Aorta (tissue), 5 donors: Measurements from ENCODE around the gene PCSK6. TPM values are rescaled to one million over a fixed set of nuclear protein-coding genes. Genes with fewer than 3 reads are reported as not detected.

Experiments
- ATAC-seq: fragments of 200-7000 bp; cut with Tn5 transposase; one replicate; pipeline ENCODE4 v1.9.1; 2022; ENCODE audit warnings: moderate library complexity; ENCODE audit not compliant: low FRiP score
- DNase-seq, 2 donors: peaks; one replicate each; pipeline ENCODE4 v3.0.0-alpha.2; 2020
- H3K27ac ChIP-seq, 2 donors: one replicate each; pipeline ENCODE4 v1.5.1; 2013; ENCODE audit warnings: low read length in 2 of 2, mild to moderate bottlenecking in 2 of 2, moderate library complexity in 2 of 2, control low read depth in 1 of 2, inconsistent platforms in 1 of 2, low read depth in 1 of 2
- H3K27me3 ChIP-seq, 2 donors: one replicate each; pipeline ENCODE4 v1.6.1; 2013; ENCODE audit warnings: control low read depth in 1 of 2, low read length in 1 of 2, mild to moderate bottlenecking in 1 of 2, moderate library complexity in 1 of 2; ENCODE audit not compliant: insufficient read depth in 2 of 2, control insufficient read depth in 1 of 2
- H3K36me3 ChIP-seq, 2 donors: one replicate each; pipeline ENCODE4 v1.6.1; 2013; ENCODE audit warnings: control low read depth in 1 of 2, low read length in 1 of 2, mild to moderate bottlenecking in 1 of 2; ENCODE audit not compliant: insufficient read depth in 2 of 2, control insufficient read depth in 1 of 2
- H3K4me1 ChIP-seq, 2 donors: one replicate each; pipeline ENCODE4 v1.6.1; 2013; ENCODE audit warnings: low read length in 2 of 2, control low read depth in 1 of 2, mild to moderate bottlenecking in 1 of 2, moderate library complexity in 1 of 2; ENCODE audit not compliant: insufficient read depth in 2 of 2, control insufficient read depth in 1 of 2
- H3K4me3 ChIP-seq, 2 donors: one replicate each; pipeline ENCODE4 v1.5.1; 2013; ENCODE audit warnings: low read length in 2 of 2, control low read depth in 1 of 2, mild to moderate bottlenecking in 1 of 2
- H3K9me3 ChIP-seq: one replicate; pipeline ENCODE4 v1.6.1; 2013; ENCODE audit warnings: mild to moderate bottlenecking, low read length; ENCODE audit not compliant: control insufficient read depth
- WGBS, 2 donors: extraction: QIAGEN DNeasy Blood & Tissue Kit; methylation state at CpG; one replicate each; pipeline ENCODE4 v1.1.7; 2013; 5-methylcytosine and 5-hydroxymethylcytosine counted together
- intact Hi-C, 2 donors: fragments of 100-400 bp; cut with DNase I; formaldehyde crosslinking; loops; one replicate each; pipeline versions ENCODE4 v1.14.2 to v1.15.0; 2022
- polyA plus RNA-seq, 2 donors: library from polyadenylated mRNA; stranded (reverse); fragments of 200-250 nt; gene quantifications; one replicate each; pipeline ENCODE4 v1.2.3, GENCODE V29; 2013
- total RNA-seq, 2 donors: library from RNA; stranded (reverse); fragmentation: NEBNext Ultra II Directional; extraction: Animal tissue kit (Norgen Biotek cat#: 25700); gene quantifications; one replicate each; pipeline ENCODE4 v1.2.1, GENCODE V29; 2021
- donor health status: healthy with polysubstance abuse.
- donor health status: Bipolar disorder and iron deficiency.
- donor health status: DM: no; HTN: no; CAD: no.
- donor health status: DM: no; HTN: no; CAD: no.
- donor health status: DM: yes; HTN: yes; CAD: no.

PCSK6 gene
- total and polyA plus RNA-seq, 4 donors, result 1.6 to 11.2 (median 5.0) TPM; not detected in 1

DNA sequence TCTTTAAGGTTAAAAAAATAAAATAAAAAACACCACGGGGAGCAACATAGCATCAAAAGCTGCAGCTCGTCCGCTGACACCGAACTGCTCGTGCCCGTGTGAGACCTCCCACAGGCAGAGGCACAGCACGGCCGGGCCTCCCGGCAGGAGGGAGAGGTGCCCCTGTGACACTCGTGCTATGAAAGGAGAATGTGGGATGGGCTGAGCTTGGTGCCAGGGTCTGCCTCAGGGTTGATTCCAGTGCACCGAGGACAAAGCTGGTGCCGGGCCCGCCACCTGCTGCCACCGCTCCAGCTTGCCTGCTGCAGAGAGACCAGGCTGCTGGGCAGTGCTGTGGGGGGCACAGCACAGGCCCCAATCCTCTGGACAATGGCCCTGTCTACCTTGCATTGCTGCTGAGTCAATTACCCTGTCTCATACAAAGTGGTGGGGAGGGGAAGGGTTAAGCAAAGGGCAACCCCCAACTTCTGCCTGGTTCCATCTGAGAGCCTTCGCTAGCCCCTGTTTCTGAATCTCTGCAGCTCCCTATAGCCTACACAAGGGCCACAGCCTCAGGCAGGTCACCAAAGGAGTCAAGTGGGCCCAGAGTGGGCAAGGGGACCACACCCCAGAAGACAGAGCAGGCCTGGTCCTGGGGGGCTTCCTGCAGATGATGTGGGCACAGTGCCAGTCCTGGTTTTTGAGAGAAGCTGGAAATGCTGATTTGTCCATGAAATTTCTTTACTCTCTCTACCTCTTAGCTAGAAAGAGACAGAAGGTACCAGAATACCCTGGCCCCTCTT, 120.5 kb downstream of the PCSK6 start:
- Histone ChIP-seq H3K27me3 (no peaks in the 10 kb centered on the region), H3K4me3 (no peak overlapping the region), H3K36me3 (no peaks in the 10 kb centered on the region), H3K9me3 (no peaks in the 10 kb centered on the region), H3K4me1 (no peaks in the 10 kb centered on the region), H3K27ac (no peak overlapping the region)
- ATAC-seq, result no peak
- WGBS, 2 donors, result 85 to 87% methylated on average over 15 of the region's 15 CpGs
- intact Hi-C loops, result no loop called here
- DNase-seq, result no peak

DNA sequence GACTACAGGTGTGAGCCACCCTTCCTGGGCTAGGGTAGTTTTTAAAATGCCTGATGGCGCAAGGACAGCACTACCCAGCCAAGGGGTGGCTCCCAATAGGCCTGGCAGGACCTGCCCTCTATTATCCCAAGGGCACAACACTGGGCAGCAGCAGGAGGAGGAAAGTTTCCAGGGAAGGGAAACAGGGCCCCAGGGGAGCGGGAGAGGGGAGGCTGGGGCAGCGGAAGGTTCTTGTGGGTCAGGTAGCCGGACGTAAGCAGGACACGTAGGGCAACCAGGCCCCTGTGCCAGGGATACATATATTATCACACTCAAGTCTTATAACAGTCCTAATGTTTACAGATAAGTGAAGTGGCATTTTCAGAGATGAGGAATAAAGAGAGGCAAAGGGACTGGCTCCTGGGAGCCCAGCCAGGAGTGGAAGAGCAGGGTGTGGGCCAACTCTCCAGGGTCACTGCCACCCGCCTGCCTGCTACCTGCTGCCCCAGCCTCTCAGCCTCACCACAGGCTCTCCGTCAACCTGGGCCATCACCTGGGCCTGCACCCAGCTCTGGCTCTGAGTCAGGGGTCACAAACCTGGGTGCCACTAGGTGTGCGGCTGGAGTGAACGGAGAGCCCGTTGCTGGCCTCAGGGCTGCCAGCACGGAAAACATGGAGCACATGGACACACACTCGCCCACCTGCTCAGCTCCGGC, 121.3 kb downstream of the PCSK6 start:
- Histone ChIP-seq H3K4me3 (no peak overlapping the region), H3K36me3 (no peaks in the 10 kb centered on the region), H3K27me3 (no peaks in the 10 kb centered on the region), H3K9me3 (no peaks in the 10 kb centered on the region), H3K27ac (no peak overlapping the region), H3K4me1 (no peaks in the 10 kb centered on the region)
- DNase-seq, result no peak
- intact Hi-C loops, result no loop called here
- WGBS, 2 donors, result 95 to 96% methylated on average over 14 of the region's 14 CpGs
- no peak for ATAC-seq

DNA sequence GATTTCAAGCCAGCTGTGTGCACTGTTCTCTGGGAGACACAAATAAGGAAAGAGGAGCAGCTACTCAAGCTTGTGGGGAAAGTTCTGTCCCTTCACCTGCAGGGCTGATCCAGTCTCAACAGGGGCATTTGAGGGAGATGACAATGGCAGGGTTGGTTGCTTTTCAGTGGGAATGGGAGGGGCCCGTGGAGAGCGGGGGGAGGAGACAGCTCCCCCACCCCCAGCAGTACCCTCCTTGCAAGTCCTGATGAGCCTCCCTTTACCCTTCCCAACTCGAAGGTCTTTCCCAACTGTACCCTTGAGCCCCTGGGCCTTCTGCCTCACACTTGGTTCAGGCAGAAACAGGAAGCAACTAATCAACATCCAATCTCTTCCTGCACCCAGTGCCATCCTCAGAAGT, 122.7 kb downstream of the PCSK6 start:
- H3K36me3 ChIP-seq, result no peaks in the 10 kb centered on the region
- H3K27me3 ChIP-seq, result no peaks in the 10 kb centered on the region
- DNase-seq, result no peak
- H3K4me3 ChIP-seq, result no peak overlapping the region
- no peak overlapping the region for H3K27ac ChIP-seq
- no peaks in the 10 kb centered on the region for H3K9me3 ChIP-seq
- intact Hi-C loops, result no loop called here
- no peak for ATAC-seq
- 38 to 50% methylated on average over 3 of the region's 3 CpGs for WGBS, 2 donors
- no peaks in the 10 kb centered on the region for H3K4me1 ChIP-seq

DNA sequence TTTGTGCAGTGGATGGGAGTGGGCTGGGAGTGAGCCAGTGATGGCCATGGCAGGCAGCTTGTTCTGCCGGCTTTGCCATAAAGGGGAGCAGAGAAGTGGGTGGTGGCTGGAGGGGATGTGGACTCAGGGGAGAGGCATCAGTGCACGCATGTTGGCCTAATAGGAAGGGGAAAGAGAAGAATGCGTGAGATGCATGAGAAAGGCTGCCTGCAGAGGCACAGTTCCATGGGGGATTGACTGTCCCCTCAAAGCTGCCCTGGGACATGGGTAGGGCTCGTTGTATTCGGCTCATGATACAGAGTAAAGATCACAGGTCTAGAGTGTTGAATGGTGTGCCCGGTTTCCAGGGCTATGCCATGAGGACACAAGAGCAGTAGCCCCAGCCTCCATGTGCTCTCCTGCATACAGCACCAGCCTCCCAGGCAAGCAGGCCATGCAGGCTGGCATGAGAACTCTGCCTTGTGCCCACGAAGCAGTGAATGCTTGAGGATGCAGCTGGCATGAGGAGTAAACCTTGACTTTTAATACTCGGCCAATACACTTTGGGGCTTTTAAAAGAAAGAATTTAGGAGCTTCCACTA, 126.4 kb downstream of the PCSK6 start:
- H3K36me3 ChIP-seq, result no peaks in the 10 kb centered on the region
- DNase-seq (no peak), ATAC-seq (no peak)
- H3K4me3 ChIP-seq, result no peak overlapping the region
- no peak overlapping the region for H3K27ac ChIP-seq
- no peaks in the 10 kb centered on the region for H3K9me3 ChIP-seq
- 80 to 84% methylated on average over 8 of the region's 8 CpGs for WGBS, 2 donors
- intact Hi-C loops, result no loop called here
- no peaks in the 10 kb centered on the region for H3K27me3 ChIP-seq
- H3K4me1 ChIP-seq, result no peaks in the 10 kb centered on the region

GRCh38 chr15:101362359-101362758, 127.1 kb downstream of the PCSK6 start:
- intact Hi-C loops, result no loop called here
- Histone ChIP-seq H3K36me3 (no peaks in the 10 kb centered on the region), H3K4me3 (no peak overlapping the region), H3K4me1 (no peaks in the 10 kb centered on the region), H3K27me3 (no peaks in the 10 kb centered on the region), H3K27ac (no peak overlapping the region), H3K9me3 (no peaks in the 10 kb centered on the region)
- 94% methylated on average over 10 of the region's 10 CpGs for WGBS, 2 donors
- no peak for ATAC-seq
- no peak for DNase-seq

DNA sequence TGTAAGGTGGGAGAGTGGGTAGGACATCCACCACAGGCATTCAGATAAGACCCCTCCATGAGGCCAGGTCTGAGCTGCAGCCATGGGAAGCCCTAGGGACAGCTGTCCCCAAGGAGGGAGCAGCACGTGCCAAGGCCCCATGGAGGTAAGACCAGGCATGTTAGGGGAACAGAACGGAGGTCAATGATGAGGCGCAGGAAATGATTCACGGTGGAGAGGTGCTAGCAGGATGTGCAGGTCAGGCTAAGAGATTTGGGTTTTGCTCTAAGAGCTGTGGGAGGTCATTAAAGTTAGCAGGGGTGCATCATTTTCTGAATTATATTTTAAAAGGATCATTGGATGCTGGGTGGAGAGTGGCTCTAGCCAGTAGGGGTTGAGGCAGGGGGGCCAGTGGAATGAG, 128.1 kb downstream of the PCSK6 start:
- H3K4me3 ChIP-seq, result no peak overlapping the region
- intact Hi-C loops, result no loop called here
- H3K27ac ChIP-seq, result no peak overlapping the region
- DNase-seq, result no peak
- no peaks in the 10 kb centered on the region for H3K27me3 ChIP-seq
- no peak for ATAC-seq
- WGBS, 2 donors, result 84 to 92% methylated on average over 4 of the region's 4 CpGs
- H3K4me1 ChIP-seq, result no peaks in the 10 kb centered on the region
- no peaks in the 10 kb centered on the region for H3K36me3 ChIP-seq
- H3K9me3 ChIP-seq, result no peaks in the 10 kb centered on the region

GRCh38 chr15:101359365-101359947, 130.1 kb downstream of the PCSK6 start:
- Histone ChIP-seq H3K4me3 (no peak overlapping the region), H3K27ac (no peak overlapping the region), H3K4me1 (no peaks in the 10 kb centered on the region), H3K9me3 (no peaks in the 10 kb centered on the region), H3K27me3 (no peaks in the 10 kb centered on the region), H3K36me3 (no peaks in the 10 kb centered on the region)
- 76 to 78% methylated on average over 9 of the region's 9 CpGs for WGBS, 2 donors
- ATAC-seq (no peak), DNase-seq (no peak)
- intact Hi-C loops, result no loop called here

DNA sequence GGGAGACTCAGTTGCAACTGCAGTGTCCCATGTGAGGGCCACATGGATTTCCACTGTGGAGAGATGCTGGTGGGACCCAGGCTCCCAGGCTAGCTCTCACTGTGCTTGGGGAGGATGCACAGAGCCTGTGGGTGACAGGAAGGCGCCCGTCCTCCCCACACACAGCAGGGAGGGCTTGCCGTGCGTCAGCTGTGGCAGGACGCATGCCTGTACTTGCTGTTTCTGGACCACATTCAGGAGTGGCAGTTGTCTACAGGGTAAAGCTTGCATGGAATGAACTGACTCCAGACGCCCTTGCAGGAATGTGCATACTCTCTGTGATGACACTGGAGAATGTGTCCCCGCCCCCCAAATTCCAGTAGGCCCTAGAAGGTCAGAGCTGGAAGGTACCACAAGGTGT, 130.6 kb downstream of the PCSK6 start:
- no peak overlapping the region for H3K27ac ChIP-seq
- no peak for ATAC-seq
- no peaks in the 10 kb centered on the region for H3K36me3 ChIP-seq
- no peaks in the 10 kb centered on the region for H3K4me1 ChIP-seq
- no peak for DNase-seq
- H3K9me3 ChIP-seq, result no peaks in the 10 kb centered on the region
- WGBS, 2 donors, result 19 to 20% methylated on average over 7 of the region's 7 CpGs
- intact Hi-C loops, result no loop called here
- H3K27me3 ChIP-seq, result no peaks in the 10 kb centered on the region
- no peak overlapping the region for H3K4me3 ChIP-seq
